ENCODE data around the gene KAZN.

The KAZN gene

GRCh38 chr1:15018767-15019166 is 420.3 kb downstream of the KAZN start:
- no peaks in the 10 kb centered on the region for H3K9me3 Mint-ChIP-seq
- H3K27ac Mint-ChIP-seq: no peak overlapping the region
- ATAC-seq: no peak
- H3K4me1 Mint-ChIP-seq: no peaks in the 10 kb centered on the region
- H3K36me3 Mint-ChIP-seq: no peaks in the 10 kb centered on the region
- no peak overlapping the region for H3K4me3 Mint-ChIP-seq
- peaks cover 9% of the 10 kb centered on the region for H3K27me3 Mint-ChIP-seq

DNA sequence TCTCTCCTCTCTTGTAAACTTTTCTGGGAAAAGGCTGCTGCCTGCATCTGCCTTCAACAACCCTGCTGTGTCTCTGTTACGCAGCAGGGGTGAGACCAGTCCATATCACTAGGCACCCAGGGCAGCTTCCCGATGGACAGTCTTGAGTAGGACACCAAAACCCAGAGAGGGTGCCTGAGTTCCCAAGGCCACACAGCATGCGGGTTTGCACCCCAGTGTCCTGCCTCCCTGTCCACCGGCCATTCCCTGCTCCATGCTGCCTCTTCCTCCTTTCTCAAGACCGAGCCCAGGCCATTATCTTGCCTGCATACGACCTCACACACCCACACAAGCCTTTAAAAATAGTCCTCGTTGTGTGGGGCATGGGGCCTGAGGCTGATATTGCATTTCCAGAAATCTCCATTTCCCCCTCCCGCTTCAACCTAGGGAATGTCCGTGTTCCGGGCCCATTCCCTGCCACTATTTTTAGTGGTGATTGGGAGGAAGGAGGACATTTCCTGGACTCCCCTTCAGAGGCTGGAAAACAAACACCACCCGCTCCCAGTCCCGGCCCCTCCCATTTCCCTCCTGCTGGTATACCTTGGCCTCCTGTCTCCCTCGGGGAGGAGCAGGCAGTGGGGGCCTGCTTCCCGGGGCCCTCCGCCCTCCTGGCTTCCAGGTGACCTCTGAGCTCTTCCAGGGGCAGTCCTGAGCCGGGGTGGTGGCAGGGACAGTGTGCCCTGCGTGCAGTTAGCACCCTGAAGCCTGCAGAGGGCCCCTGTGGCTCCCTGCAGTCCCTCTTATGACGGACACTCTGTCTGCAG is 422.7 kb downstream of the KAZN start:
- H3K9me3 Mint-ChIP-seq: no peaks in the 10 kb centered on the region
- no peak for ATAC-seq
- no peak overlapping the region for H3K4me3 Mint-ChIP-seq
- peaks cover 9% of the 10 kb centered on the region for H3K27me3 Mint-ChIP-seq
- H3K27ac Mint-ChIP-seq: no peak overlapping the region
- H3K4me1 Mint-ChIP-seq: no peaks in the 10 kb centered on the region
- no peaks in the 10 kb centered on the region for H3K36me3 Mint-ChIP-seq

DNA sequence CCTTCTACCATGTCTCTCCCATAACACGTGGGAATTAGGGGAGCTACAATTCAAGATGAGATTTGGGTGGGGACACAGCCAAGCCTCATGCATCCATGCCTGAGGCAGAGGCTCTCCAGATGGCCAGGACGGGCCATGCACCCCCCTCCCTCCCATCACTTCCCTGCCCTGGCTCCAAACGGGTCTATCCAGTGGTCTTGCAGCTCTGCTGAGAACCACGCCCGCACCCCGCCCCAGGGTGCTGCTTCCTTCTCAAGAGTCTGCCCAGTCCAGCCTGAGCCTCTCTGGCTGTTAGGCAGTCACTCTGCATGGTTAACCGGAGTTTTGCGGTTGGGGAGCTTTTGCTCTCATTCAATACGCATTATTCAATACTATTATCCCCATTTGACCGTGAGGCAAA is 423.6 kb downstream of the KAZN start:
- no peaks in the 10 kb centered on the region for H3K9me3 Mint-ChIP-seq
- H3K4me3 Mint-ChIP-seq: no peak overlapping the region
- H3K27me3 Mint-ChIP-seq: peaks cover 9% of the 10 kb centered on the region
- H3K36me3 Mint-ChIP-seq: no peaks in the 10 kb centered on the region
- no peak for ATAC-seq
- H3K4me1 Mint-ChIP-seq: no peaks in the 10 kb centered on the region
- no peak overlapping the region for H3K27ac Mint-ChIP-seq

DNA sequence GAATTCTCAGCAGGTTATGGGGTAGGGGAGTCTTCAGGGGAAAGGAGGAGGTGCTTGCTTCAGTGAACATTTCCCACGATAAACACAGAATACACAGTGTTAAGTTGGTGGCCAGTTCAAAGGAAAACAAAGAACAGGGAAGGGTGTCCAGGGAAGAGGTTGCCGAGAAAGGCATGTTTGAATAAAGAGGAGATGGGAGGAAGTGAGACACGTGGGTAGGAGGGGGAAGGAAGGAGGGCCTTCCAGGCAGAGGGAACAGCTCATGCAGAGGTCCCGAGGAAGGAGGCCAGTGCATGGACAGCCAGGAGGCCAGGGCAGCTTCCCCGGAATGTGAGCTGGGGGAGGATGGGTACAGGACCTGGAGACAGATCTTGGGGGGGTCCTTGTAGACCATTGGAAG is 424.7 kb downstream of the KAZN start:
- no peaks in the 10 kb centered on the region for H3K36me3 Mint-ChIP-seq
- H3K4me1 Mint-ChIP-seq: no peaks in the 10 kb centered on the region
- H3K27ac Mint-ChIP-seq: no peak overlapping the region
- no peaks in the 10 kb centered on the region for H3K9me3 Mint-ChIP-seq
- no peak for ATAC-seq
- H3K27me3 Mint-ChIP-seq: peaks cover 9% of the 10 kb centered on the region
- H3K4me3 Mint-ChIP-seq: no peak overlapping the region

- no peak overlapping the region for H3K4me3 Mint-ChIP-seq
- no peaks in the 10 kb centered on the region for H3K9me3 Mint-ChIP-seq
- no peaks in the 10 kb centered on the region for H3K36me3 Mint-ChIP-seq
- no peaks in the 10 kb centered on the region for H3K4me1 Mint-ChIP-seq
- H3K27ac Mint-ChIP-seq: no peak overlapping the region
- H3K27me3 Mint-ChIP-seq: peaks cover 9% of the 10 kb centered on the region
- ATAC-seq: no peak
Observed at GRCh38 chr1:15023976-15024375, 425.5 kb downstream of the KAZN start.

- no peaks in the 10 kb centered on the region for H3K9me3 Mint-ChIP-seq
- H3K4me1 Mint-ChIP-seq: no peaks in the 10 kb centered on the region
- no peak overlapping the region for H3K4me3 Mint-ChIP-seq
- ATAC-seq: no peak
- H3K36me3 Mint-ChIP-seq: no peaks in the 10 kb centered on the region
- H3K27ac Mint-ChIP-seq: no peak overlapping the region
- peaks cover 9% of the 10 kb centered on the region for H3K27me3 Mint-ChIP-seq
Observed at GRCh38 chr1:15026117-15026489, 427.6 kb downstream of the KAZN start.

GRCh38 chr1:15027515-15027986 is 429.1 kb downstream of the KAZN start:
- Mint-ChIP-seq H3K4me1 (no peaks in the 10 kb centered on the region), H3K9me3 (no peaks in the 10 kb centered on the region)
- ATAC-seq: no peak

DNA sequence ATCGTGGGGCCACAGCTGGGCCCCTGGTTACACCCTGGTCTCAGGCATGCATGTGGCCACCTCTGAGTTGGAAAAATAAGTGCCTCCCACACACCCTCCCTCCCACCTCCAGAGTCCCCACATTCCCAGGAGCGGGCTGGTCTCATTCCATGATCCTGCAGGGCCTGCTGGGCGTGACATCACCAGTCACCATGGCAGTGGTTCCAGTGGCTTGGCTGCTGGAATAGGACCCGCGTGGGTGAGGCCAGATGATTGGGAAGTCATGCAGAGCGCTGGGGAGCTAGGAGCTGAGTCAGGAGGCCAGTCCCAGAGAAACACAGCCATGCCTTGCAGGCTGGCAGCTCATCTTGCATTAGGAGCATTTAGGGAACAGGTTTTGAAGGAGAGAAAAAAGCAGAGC is 429.6 kb downstream of the KAZN start:
- no peaks in the 10 kb centered on the region for H3K36me3 Mint-ChIP-seq
- H3K9me3 Mint-ChIP-seq: no peaks in the 10 kb centered on the region
- ATAC-seq: no peak

More at GRCh38 chr1:15027515-15027986, 429.1 kb downstream of the KAZN start:
- no peak overlapping the region for H3K27ac Mint-ChIP-seq
- no peak overlapping the region for H3K4me3 Mint-ChIP-seq
- no peaks in the 10 kb centered on the region for H3K36me3 Mint-ChIP-seq
- peaks cover 9% of the 10 kb centered on the region for H3K27me3 Mint-ChIP-seq

GRCh38 chr1:15028616-15029015 is 430.1 kb downstream of the KAZN start:
- Mint-ChIP-seq H3K4me1 (peaks cover 2% of the 10 kb centered on the region), H3K27me3 (no peaks in the 10 kb centered on the region), H3K36me3 (no peaks in the 10 kb centered on the region), H3K27ac (no peak overlapping the region), H3K9me3 (no peaks in the 10 kb centered on the region), H3K4me3 (no peak overlapping the region)
- no peak for ATAC-seq

More for the DNA sequence above, 429.6 kb downstream of the KAZN start:
- Mint-ChIP-seq H3K27me3 (peaks cover 4% of the 10 kb centered on the region), H3K4me1 (no peaks in the 10 kb centered on the region), H3K27ac (no peak overlapping the region), H3K4me3 (no peak overlapping the region)

DNA sequence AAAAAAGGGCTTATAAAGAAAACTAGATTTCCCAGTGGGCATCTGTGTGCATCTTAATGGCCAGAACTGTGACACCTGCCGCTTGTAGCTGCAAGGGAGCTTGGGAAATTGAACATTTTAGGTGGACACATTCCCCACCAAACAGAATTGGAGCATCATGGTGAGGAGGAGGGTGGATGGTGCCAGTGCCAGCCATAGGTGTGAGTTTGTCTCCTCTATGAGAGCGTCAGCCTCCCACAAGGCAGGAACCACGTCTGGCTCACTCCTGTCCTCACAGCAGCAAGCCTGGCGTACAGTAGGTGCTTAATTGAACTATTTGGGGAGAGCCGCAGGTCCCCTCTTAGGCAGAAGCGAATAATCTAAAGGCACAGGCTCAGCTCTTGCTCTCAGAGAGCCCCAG is 430.6 kb downstream of the KAZN start:
- Mint-ChIP-seq H3K4me3 (no peak overlapping the region), H3K27ac (no peak overlapping the region), H3K9me3 (no peaks in the 10 kb centered on the region), H3K36me3 (no peaks in the 10 kb centered on the region), H3K27me3 (no peaks in the 10 kb centered on the region), H3K4me1 (peaks cover 6% of the 10 kb centered on the region)
- no peak for ATAC-seq

GRCh38 chr1:15029786-15030185 is 431.3 kb downstream of the KAZN start:
- H3K27me3 Mint-ChIP-seq: no peaks in the 10 kb centered on the region
- H3K9me3 Mint-ChIP-seq: no peaks in the 10 kb centered on the region
- no peaks in the 10 kb centered on the region for H3K36me3 Mint-ChIP-seq

GRCh38 chr1:15031251-15031933 is 432.9 kb downstream of the KAZN start:
- ATAC-seq: no peak
- Mint-ChIP-seq H3K9me3 (no peaks in the 10 kb centered on the region), H3K36me3 (no peaks in the 10 kb centered on the region), H3K4me1 (peaks cover 9% of the 10 kb centered on the region), H3K4me3 (no peak overlapping the region), H3K27ac (no peak overlapping the region), H3K27me3 (no peaks in the 10 kb centered on the region)

More at GRCh38 chr1:15029786-15030185, 431.3 kb downstream of the KAZN start:
- Mint-ChIP-seq H3K4me1 (peaks cover 9% of the 10 kb centered on the region), H3K27ac (no peak overlapping the region), H3K4me3 (no peak overlapping the region)
- ATAC-seq: no peak

DNA sequence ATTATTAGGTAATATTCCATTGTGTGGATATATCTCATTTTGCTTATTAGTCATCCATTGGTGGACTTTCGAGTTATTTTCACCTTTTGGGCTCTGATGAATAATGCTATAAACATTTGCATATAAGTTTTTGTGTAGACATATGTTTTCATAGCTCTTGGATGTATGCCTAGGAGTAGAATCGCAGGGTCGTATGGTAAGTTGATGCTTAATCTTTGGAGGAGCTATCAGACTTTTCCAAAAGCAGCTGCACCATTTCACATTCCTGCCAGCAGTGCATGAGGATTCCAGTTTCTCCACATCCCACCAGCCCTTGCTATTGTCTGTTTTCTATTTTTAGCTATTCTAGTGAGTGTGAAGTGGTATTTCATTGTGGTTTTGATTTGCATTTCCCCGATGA is 434.8 kb downstream of the KAZN start:
- no peaks in the 10 kb centered on the region for H3K36me3 Mint-ChIP-seq
- H3K4me3 Mint-ChIP-seq: no peak overlapping the region
- no peak for ATAC-seq
- H3K4me1 Mint-ChIP-seq: peaks cover 9% of the 10 kb centered on the region
- no peaks in the 10 kb centered on the region for H3K9me3 Mint-ChIP-seq
- no peaks in the 10 kb centered on the region for H3K27me3 Mint-ChIP-seq
- no peak overlapping the region for H3K27ac Mint-ChIP-seq

- no peak for ATAC-seq
- H3K27ac Mint-ChIP-seq: no peak overlapping the region
- no peak overlapping the region for H3K4me3 Mint-ChIP-seq
- H3K36me3 Mint-ChIP-seq: no peaks in the 10 kb centered on the region
- no peaks in the 10 kb centered on the region for H3K27me3 Mint-ChIP-seq
- H3K4me1 Mint-ChIP-seq: peaks cover 9% of the 10 kb centered on the region
- no peaks in the 10 kb centered on the region for H3K9me3 Mint-ChIP-seq
Observed at GRCh38 chr1:15034656-15035055, 436.2 kb downstream of the KAZN start.

DNA sequence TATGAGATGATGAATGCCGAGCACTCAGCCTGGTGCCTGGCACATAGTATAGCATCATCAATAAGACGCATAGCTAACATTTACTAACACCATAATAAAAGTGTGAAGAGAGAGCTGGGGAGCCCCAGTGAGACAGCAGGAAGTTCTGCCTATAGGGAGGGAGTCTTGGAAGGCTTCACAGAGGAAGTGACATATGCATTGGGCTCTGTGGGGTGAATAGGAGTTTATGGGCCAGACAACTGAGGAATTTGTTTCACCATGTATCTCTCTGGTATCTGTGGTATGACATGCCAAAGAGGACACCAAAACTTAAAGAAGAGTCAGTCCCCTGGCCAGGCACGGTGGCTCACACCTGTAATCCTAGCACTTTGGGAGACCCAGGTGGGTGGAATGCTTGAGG is 436.8 kb downstream of the KAZN start:
- no peaks in the 10 kb centered on the region for H3K27me3 Mint-ChIP-seq
- no peak overlapping the region for H3K4me3 Mint-ChIP-seq
- no peak for ATAC-seq
- peaks cover 9% of the 10 kb centered on the region for H3K4me1 Mint-ChIP-seq
- H3K9me3 Mint-ChIP-seq: no peaks in the 10 kb centered on the region
- no peak overlapping the region for H3K27ac Mint-ChIP-seq
- H3K36me3 Mint-ChIP-seq: no peaks in the 10 kb centered on the region

DNA sequence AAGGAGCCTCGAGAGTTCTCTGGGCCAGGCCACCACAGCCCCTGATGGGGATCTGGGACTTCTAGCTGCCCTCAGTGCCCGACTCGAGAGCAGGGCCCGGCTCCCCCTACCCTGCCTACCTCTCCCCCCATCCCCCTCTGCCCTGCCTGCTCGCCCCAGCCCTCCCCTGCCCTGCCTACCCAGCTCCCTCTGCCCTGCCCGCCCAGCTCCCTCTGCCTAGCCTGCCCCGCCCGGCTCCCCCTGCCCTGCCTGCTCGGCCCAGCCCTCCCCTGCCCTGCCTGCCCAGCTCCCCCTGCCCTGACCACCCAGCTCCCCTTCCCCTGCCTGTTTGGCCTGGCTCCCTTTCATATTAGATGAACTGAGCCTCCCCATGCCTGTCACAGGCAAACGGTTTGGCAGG is 437.6 kb downstream of the KAZN start:
- Mint-ChIP-seq H3K9me3 (no peaks in the 10 kb centered on the region), H3K27me3 (no peaks in the 10 kb centered on the region), H3K4me3 (no peak overlapping the region), H3K27ac (no peak overlapping the region), H3K36me3 (no peaks in the 10 kb centered on the region), H3K4me1 (peaks cover 9% of the 10 kb centered on the region)
- ATAC-seq: no peak

Measured in stimulated activated memory B cell treated with anti-CD40 and anti-IgM and Interleukin-4, amounts not matched to agents 10 μg/mL and 1 μg/mL and 100 μg/mL, for 72 hours (primary cell).